ENCODE results near the gene C1R.

Gene C1R

DNA sequence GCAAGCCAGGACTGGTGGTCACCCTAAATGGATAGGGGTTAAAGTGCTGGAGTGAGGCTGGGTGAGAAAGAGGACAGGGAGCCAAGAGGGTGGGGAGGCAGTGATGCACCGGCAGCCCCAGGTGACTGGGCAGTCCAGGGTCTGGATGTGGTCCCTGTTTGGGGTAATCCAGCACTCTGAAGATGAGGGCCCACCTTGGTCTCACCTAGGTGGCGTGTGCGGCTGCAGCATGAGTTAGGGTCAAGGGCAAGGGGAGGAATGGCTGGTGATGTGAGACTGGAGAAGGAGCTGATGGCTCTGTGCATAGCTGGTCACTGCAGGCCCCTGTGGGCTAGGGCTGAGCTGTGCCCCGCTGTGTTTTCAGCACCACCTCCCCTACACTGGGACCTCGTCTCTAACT, 18.4 kb upstream of the C1R start:
- DNase-seq (ENCODE audit: low read depth in 1 of 2, low spot score in 1 of 2) = no peak
- H3K27me3 ChIP-seq (ENCODE audit: insufficient read depth, poor library complexity, severe bottlenecking) = no peaks in the 10 kb centered on the region
- TF ChIP-seq GABPA (IDR thresholded peaks at IDR 0.05; ENCODE audit: low read depth) (no peak), SPI1 (IDR thresholded peaks at IDR 0.05; ENCODE audit: borderline replicate concordance, low read depth) (no peak)
- TF ChIP-seq, protein P1, sequence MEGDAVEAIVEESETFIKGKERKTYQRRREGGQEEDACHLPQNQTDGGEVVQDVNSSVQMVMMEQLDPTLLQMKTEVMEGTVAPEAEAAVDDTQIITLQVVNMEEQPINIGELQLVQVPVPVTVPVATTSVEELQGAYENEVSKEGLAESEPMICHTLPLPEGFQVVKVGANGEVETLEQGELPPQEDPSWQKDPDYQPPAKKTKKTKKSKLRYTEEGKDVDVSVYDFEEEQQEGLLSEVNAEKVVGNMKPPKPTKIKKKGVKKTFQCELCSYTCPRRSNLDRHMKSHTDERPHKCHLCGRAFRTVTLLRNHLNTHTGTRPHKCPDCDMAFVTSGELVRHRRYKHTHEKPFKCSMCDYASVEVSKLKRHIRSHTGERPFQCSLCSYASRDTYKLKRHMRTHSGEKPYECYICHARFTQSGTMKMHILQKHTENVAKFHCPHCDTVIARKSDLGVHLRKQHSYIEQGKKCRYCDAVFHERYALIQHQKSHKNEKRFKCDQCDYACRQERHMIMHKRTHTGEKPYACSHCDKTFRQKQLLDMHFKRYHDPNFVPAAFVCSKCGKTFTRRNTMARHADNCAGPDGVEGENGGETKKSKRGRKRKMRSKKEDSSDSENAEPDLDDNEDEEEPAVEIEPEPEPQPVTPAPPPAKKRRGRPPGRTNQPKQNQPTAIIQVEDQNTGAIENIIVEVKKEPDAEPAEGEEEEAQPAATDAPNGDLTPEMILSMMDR (IDR thresholded peaks at IDR 0.05; ENCODE audit: insufficient read depth, low read length) = no peak
- TF ChIP-seq, protein P2, sequence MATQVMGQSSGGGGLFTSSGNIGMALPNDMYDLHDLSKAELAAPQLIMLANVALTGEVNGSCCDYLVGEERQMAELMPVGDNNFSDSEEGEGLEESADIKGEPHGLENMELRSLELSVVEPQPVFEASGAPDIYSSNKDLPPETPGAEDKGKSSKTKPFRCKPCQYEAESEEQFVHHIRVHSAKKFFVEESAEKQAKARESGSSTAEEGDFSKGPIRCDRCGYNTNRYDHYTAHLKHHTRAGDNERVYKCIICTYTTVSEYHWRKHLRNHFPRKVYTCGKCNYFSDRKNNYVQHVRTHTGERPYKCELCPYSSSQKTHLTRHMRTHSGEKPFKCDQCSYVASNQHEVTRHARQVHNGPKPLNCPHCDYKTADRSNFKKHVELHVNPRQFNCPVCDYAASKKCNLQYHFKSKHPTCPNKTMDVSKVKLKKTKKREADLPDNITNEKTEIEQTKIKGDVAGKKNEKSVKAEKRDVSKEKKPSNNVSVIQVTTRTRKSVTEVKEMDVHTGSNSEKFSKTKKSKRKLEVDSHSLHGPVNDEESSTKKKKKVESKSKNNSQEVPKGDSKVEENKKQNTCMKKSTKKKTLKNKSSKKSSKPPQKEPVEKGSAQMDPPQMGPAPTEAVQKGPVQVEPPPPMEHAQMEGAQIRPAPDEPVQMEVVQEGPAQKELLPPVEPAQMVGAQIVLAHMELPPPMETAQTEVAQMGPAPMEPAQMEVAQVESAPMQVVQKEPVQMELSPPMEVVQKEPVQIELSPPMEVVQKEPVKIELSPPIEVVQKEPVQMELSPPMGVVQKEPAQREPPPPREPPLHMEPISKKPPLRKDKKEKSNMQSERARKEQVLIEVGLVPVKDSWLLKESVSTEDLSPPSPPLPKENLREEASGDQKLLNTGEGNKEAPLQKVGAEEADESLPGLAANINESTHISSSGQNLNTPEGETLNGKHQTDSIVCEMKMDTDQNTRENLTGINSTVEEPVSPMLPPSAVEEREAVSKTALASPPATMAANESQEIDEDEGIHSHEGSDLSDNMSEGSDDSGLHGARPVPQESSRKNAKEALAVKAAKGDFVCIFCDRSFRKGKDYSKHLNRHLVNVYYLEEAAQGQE (IDR thresholded peaks at IDR 0.05; ENCODE audit: insufficient replicate concordance, low read depth) = no peak
- no peak overlapping the region for H3K27ac ChIP-seq (replicated peaks)
- no peak overlapping the region for H3K4me3 ChIP-seq (replicated peaks; ENCODE audit: insufficient read depth, low read length)

DNA sequence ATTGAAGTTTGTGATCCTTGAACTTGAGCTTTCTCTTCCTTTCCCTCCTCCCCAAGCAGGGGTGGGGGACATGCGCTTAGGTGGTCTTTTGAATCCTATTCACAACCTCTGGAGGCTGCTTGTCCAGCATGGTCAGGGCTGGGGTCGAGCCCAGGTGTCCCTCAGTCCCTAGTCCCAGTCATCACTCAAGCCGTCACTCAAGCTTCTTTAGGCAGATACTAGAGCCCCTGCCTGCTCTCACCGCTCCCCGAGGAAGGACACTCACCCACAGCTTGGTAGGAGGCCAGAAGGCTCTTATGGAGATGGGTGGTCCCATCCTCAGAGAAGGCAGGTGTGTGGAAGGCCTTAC, 17.3 kb upstream of the C1R start:
- DNase-seq (ENCODE audit: low read depth in 1 of 2, low spot score in 1 of 2) = no peak
- peak overlapping the region; percentile 95 for H3K27ac ChIP-seq (replicated peaks)
- peak overlapping the region; percentile 51; the same call in 1 of the 2 replicates for H3K4me3 ChIP-seq (replicated peaks; ENCODE audit: insufficient read depth, low read length)

DNA sequence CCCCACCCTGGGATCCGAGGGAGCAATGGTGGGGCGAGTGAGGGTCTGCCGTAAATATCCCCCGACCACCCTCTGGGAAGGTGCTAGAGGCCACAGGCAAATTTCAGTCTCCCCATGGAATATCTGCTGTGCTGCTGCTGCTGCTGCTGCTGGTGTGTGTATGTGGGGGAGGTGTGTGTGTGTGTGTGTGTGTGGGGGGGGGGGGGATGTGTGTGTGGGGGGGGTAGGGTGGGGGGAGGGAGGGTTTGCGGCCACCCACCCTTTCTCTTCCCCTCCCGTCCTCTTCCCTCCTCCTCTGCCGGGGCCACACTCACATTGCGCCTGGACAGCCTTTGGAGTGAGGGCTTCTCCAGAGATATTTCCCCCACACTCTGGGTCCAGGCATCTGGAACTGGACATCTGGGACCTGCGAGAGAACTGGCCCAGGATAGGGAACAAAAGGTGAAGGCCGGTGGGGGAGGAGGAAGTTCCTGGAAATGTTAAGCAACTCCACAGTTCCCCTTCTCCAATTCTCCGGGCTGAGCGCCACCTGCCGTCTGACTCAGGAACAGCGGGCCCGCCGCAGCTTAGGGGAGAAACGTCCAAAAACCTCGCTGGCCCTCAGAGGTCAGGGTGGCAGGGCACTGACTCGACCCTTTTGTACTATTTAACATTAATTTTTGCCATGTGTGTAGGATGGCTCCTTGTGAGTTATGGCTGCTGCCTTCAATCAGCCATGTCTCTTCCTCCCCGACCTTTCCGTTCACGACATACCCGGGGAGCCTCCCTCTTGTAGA, 16.7 kb upstream of the C1R start, which contains the start of gene C1RL:
Gene C1RL (minus strand): TSS at position 419 of the 776 bp plus-strand sequence. CDS start 34 bp downstream, at position 385.
- Histone ChIP-seq H3K27ac (replicated peaks) (peak within 1 kb of the TSS; percentile 95), H3K4me3 (replicated peaks; ENCODE audit: insufficient read depth, low read length) (peak within 1 kb of the TSS; percentile 51), H3K27me3 (ENCODE audit: insufficient read depth, poor library complexity, severe bottlenecking) (no peaks in the 10 kb centered on the region)
- TF ChIP-seq GABPA (IDR thresholded peaks at IDR 0.05; ENCODE audit: low read depth) = no peak
- peak; percentile 97 for TF ChIP-seq SPI1 (IDR thresholded peaks at IDR 0.05; ENCODE audit: borderline replicate concordance, low read depth)
- TF ChIP-seq POLR2AphosphoS5 (IDR thresholded peaks at IDR 0.05; ENCODE audit: low read depth) = peak; percentile 54
- TF ChIP-seq, protein P1 (IDR thresholded peaks at IDR 0.05; ENCODE audit: insufficient read depth, low read length) = peak; percentile 97
- TF ChIP-seq, protein P2 (IDR thresholded peaks at IDR 0.05; ENCODE audit: insufficient replicate concordance, low read depth) = peak; percentile 45
- DNase-seq (ENCODE audit: low read depth in 1 of 2, low spot score in 1 of 2) = peak; percentile 85 to 90

More for the DNA sequence above, 17.3 kb upstream of the C1R start:
- no peaks in the 10 kb centered on the region for H3K27me3 ChIP-seq (ENCODE audit: insufficient read depth, poor library complexity, severe bottlenecking)
- TF ChIP-seq, protein P1 (IDR thresholded peaks at IDR 0.05; ENCODE audit: insufficient read depth, low read length) = no peak
- TF ChIP-seq POLR2AphosphoS5 (IDR thresholded peaks at IDR 0.05; ENCODE audit: low read depth) (no peak), GABPA (IDR thresholded peaks at IDR 0.05; ENCODE audit: low read depth) (no peak), SPI1 (IDR thresholded peaks at IDR 0.05; ENCODE audit: borderline replicate concordance, low read depth) (no peak)
- TF ChIP-seq, protein P2 (IDR thresholded peaks at IDR 0.05; ENCODE audit: insufficient replicate concordance, low read depth) = no peak
